HepG2 (cell line): Measurements from ENCODE around the gene CSF1R. TPM values are rescaled to one million over a fixed set of nuclear protein-coding genes. Genes with fewer than 3 reads are reported as not detected.

Experiments used
- ATAC-seq: fragments of 200-7000 bp; cut with Tn5 transposase; 3 replicates; pipeline ENCODE4 v1.9.1; 2020; ENCODE audit warnings: mild to moderate bottlenecking, moderate library complexity
- BruUV-seq: library from RNA; stranded (reverse); fragments of 400-500 nt; replicated peaks from 2 replicates; lab custom pipeline; 2021; lab: Mats Ljungman, UMichigan
- CTCF ChIA-PET: fragments of 300-600 bp; formaldehyde crosslinking; extraction: SDS; loops from one replicate; lab custom pipeline; 2021; ENCODE audit warnings: low total read pairs, inconsistent platforms, low intra/inter-chr PET ratio; lab: Yijun Ruan, JAX
- POLR2A ChIA-PET: fragments of 350-600 bp; sonication (Branson Sonifier 250); formaldehyde crosslinking; loops from one replicate; lab custom pipeline; 2020; ENCODE audit warnings: antibody characterized with exemption, inconsistent platforms; lab: Yijun Ruan, JAX
- DNase-seq: peaks from one replicate; pipeline ENCODE4 v3.0.0-alpha.2; 2015; ENCODE audit warnings: low spot score
- FAIRE-seq: peaks from 3 replicates; lab custom pipeline; 2011; peaks lifted over from hg19 to GRCh38; lab: Jason Lieb, UNC
- H2AFZ ChIP-seq: one replicate; pipeline ENCODE4 v1.6.1; 2011; ENCODE audit warnings: low read length, inconsistent platforms
- H3K27ac ChIP-seq: fragments of 300-600 bp; 3 replicates; pipeline ENCODE4 v1.8.0; 2011; ENCODE audit warnings: mixed run types, mild to moderate bottlenecking, mixed read lengths, low read length, inconsistent platforms; ENCODE audit not compliant: insufficient read depth; ENCODE audit errors: extremely low read length
- H3K27me3 ChIP-seq, 2 experiments: fragments of 200-600 bp in 1 of 2; 2 replicates in 1 of 2; 3 replicates in 1 of 2; pipeline versions ENCODE4 v1.6.0 to v1.8.0; 2011; ENCODE audit warnings: low read length in 2 of 2, mild to moderate bottlenecking in 2 of 2, moderate library complexity in 2 of 2, inconsistent platforms in 1 of 2; ENCODE audit not compliant: insufficient read depth in 2 of 2, control insufficient read depth in 1 of 2
- H3K36me3 ChIP-seq, 2 experiments: fragments of 200-600 bp in 1 of 2; replicated peaks in 1 of 2; 2 replicates in 1 of 2; 3 replicates in 1 of 2; pipeline versions ENCODE4 v1.5.1 to v1.8.0; 2011; ENCODE audit warnings: low read length in 2 of 2, inconsistent platforms in 1 of 2; ENCODE audit not compliant: insufficient read depth in 2 of 2, control insufficient read depth in 1 of 2
- H3K4me1 ChIP-seq: 2 replicates; pipeline ENCODE4 v1.5.1; 2012; ENCODE audit warnings: low read length, inconsistent platforms; ENCODE audit not compliant: insufficient read depth
- H3K4me2 ChIP-seq: 2 replicates; pipeline ENCODE4 v1.6.0; 2011; ENCODE audit warnings: low read depth, low read length, inconsistent platforms
- H3K4me3 ChIP-seq, 3 experiments: fragments of 200-600 bp in 1 of 3; sonication (generic), shearing (Covaris generic) in 1 of 3; replicated peaks in 1 of 3; 2 replicates each; pipeline ENCODE4 v1.5.1; 2011 to 2016; ENCODE audit warnings: low read length in 3 of 3, inconsistent platforms in 2 of 3, low read depth in 2 of 3, mild to moderate bottlenecking in 2 of 3, control low read depth in 1 of 3, mixed read lengths in 1 of 3; ENCODE audit not compliant: insufficient read depth in 1 of 3
- H3K79me2 ChIP-seq: one replicate; pipeline ENCODE4 v1.6.1; 2011; ENCODE audit warnings: low read length, inconsistent platforms; ENCODE audit not compliant: insufficient read depth
- H3K9ac ChIP-seq: 2 replicates; pipeline ENCODE4 v1.6.0; 2011; ENCODE audit warnings: mild to moderate bottlenecking, low read depth, low read length, inconsistent platforms; ENCODE audit not compliant: insufficient read depth
- H3K9me3 ChIP-seq: 2 replicates; pipeline ENCODE4 v1.5.1; 2012; ENCODE audit warnings: mild to moderate bottlenecking, low read length
- H4K20me1 ChIP-seq: 2 replicates; pipeline ENCODE4 v1.6.0; 2011; ENCODE audit warnings: inconsistent platforms, mild to moderate bottlenecking, low read length, moderate library complexity; ENCODE audit not compliant: insufficient read depth
- BCL6 ChIP-seq: IDR thresholded peaks from 2 replicates; pipeline ENCODE4 v1.6.1; 2016; ENCODE audit warnings: missing genetic modification reagents, missing compliant biosample characterization
- CBX2 ChIP-seq, 2 experiments: fragments of 200-600 bp in 1 of 2; sonication (generic); formaldehyde crosslinking in 1 of 2; IDR thresholded peaks; 2 replicates each; pipeline versions ENCODE4 v1.7.0 to v1.8.1; 2018 to 2022; ENCODE audit warnings: low read depth in 2 of 2, low read length in 1 of 2, mild to moderate bottlenecking in 1 of 2, missing genetic modification reagents in 1 of 2
- CBX5 ChIP-seq: sonication (generic); formaldehyde crosslinking; IDR thresholded peaks from 2 replicates; pipeline ENCODE4 v1.4.0; 2020; ENCODE audit warnings: missing genetic modification reagents, borderline replicate concordance
- CCDC6 ChIP-seq: sonication (generic); formaldehyde crosslinking; IDR thresholded peaks from 2 replicates; pipeline ENCODE4 v1.8.1; 2022; ENCODE audit warnings: mild to moderate bottlenecking, missing genetic modification reagents, moderate library complexity
- CEBPG ChIP-seq: IDR thresholded peaks from 2 replicates; pipeline ENCODE4 v1.6.1; 2016
- GATAD2A ChIP-seq: IDR thresholded peaks from 2 replicates; pipeline ENCODE4 v1.6.1; 2016
- NR1H2 ChIP-seq: sonication (generic); formaldehyde crosslinking; IDR thresholded peaks from 2 replicates; pipeline ENCODE4 v1.8.1; 2022; ENCODE audit warnings: low read depth, missing genetic modification reagents, borderline replicate concordance
- NR3C1 ChIP-seq: sonication (generic); formaldehyde crosslinking; IDR thresholded peaks from 2 replicates; pipeline ENCODE4 v1.4.0; 2020; ENCODE audit warnings: missing genetic modification reagents
- RBFOX2 ChIP-seq: fragments of 200-400 bp; formaldehyde crosslinking; IDR thresholded peaks from 2 replicates; pipeline ENCODE4 v1.6.1; 2017; ENCODE audit warnings: low read depth, mild to moderate bottlenecking, low read length
- SIX1 ChIP-seq: sonication (generic); formaldehyde crosslinking; IDR thresholded peaks from 2 replicates; pipeline ENCODE4 v1.4.0; 2020; ENCODE audit warnings: missing genetic modification reagents, borderline replicate concordance
- SNAI1 ChIP-seq: sonication (generic); formaldehyde crosslinking; IDR thresholded peaks from 2 replicates; pipeline ENCODE4 v1.5.0; 2020; ENCODE audit warnings: mild to moderate bottlenecking, missing genetic modification reagents, borderline replicate concordance
- SSRP1 ChIP-seq: IDR thresholded peaks from 2 replicates; pipeline ENCODE4 v1.6.1; 2016; ENCODE audit warnings: control low read depth
- THAP11 ChIP-seq: IDR thresholded peaks from 2 replicates; pipeline ENCODE4 v1.6.1; 2016; ENCODE audit warnings: missing biosample characterization, missing genetic modification reagents
- ZNF121 ChIP-seq: sonication (generic); formaldehyde crosslinking; IDR thresholded peaks from 2 replicates; pipeline ENCODE4 v1.5.0; 2020; ENCODE audit warnings: mild to moderate bottlenecking, missing genetic modification reagents
- ZNF274 ChIP-seq: sonication (generic); formaldehyde crosslinking; IDR thresholded peaks from 2 replicates; pipeline ENCODE4 v1.5.1; 2020; ENCODE audit warnings: mild to moderate bottlenecking, missing genetic modification reagents
- ZNF574 ChIP-seq: sonication (generic); formaldehyde crosslinking; IDR thresholded peaks from 2 replicates; pipeline ENCODE4 v1.4.0; 2020; ENCODE audit warnings: missing genetic modification reagents
- ZNF605 ChIP-seq: sonication (generic); formaldehyde crosslinking; IDR thresholded peaks from 2 replicates; pipeline ENCODE4 v1.8.0; 2022; ENCODE audit warnings: mild to moderate bottlenecking, missing genetic modification reagents
- WGBS: methylation state at CpG from one replicate; pipeline ENCODE4 v1.1.6; 2017; ENCODE audit warnings: low lambda C conversion rate; 5-methylcytosine and 5-hydroxymethylcytosine counted together
- in situ Hi-C: cut with HindIII; loops from 2 replicates; pipeline ENCODE4 v1.10.0; 2017; ENCODE audit warnings: low pct_unique_long_range_greater_than_20kb; ENCODE audit not compliant: extremely low pct_ligation_motif_present
- intact Hi-C: fragments of 100-400 bp; cut with micrococcal nuclease; formaldehyde crosslinking; loops from one replicate; pipeline ENCODE4 v1.10.0; 2022; ENCODE audit not compliant: unreplicated experiment
- polyA plus RNA-seq, 8 experiments: library from polyadenylated mRNA; depleted of rRNA in 3 of 8; stranded (reverse) in 7 of 8; unstranded in 1 of 8; fragments of >200 nt; fragmentation: Illumina TruSeq in 4 of 8; extraction: Trizol in 4 of 8; gene quantifications; 2 replicates each; pipeline versions ENCODE4 v1.2.1 to v1.2.3, GENCODE V29; 2011 to 2016; ENCODE audit warnings: low read depth in 4 of 8, missing spikeins in 1 of 8, mixed read lengths in 1 of 8; ENCODE audit not compliant: insufficient read depth in 1 of 8
- total RNA-seq, 5 experiments: library from RNA; depleted of rRNA; stranded (reverse); fragments of >200 nt; fragmentation: Illumina TruSeq; extraction: Trizol; gene quantifications; 2 replicates each; pipeline ENCODE4 v1.2.3, GENCODE V29; 2016; ENCODE audit warnings: low read depth in 1 of 5

The CSF1R gene
- total and polyA plus RNA-seq, 2 of the 13 experiments (the other 11 are each of a cell fraction or from before 2014, with no cell fraction given) = 0.01 TPM; not detected in 1

GRCh38 chr5:150077060-150077459 lies 9.3 kb downstream of the CSF1R start:
- Histone ChIP-seq H3K9ac (no peak overlapping the region), H3K4me2 (no peak overlapping the region), H2AFZ (no peak overlapping the region), H4K20me1 (no peaks in the 10 kb centered on the region), H3K27me3 (peaks cover 3 to 44% of the 10 kb centered on the region in 2 experiments; a peak in 4 of 5 replicates), H3K27ac (no peak overlapping the region), H3K4me3 (no peak overlapping the region), H3K4me1 (peaks cover 17% of the 10 kb centered on the region), H3K9me3 (no peaks in the 10 kb centered on the region), H3K79me2 (no peaks in the 10 kb centered on the region), H3K36me3 (no peaks in the 10 kb centered on the region)
- FAIRE-seq (no peak), DNase-seq (no peak), ATAC-seq (no peak)
- BruUV-seq = no TSS peak
- TF ChIP-seq SIX1 (CRISPR knock-in tag) = no peak
- no peak for TF ChIP-seq BCL6
- TF ChIP-seq SNAI1 (CRISPR knock-in tag) = no peak
- no peak for TF ChIP-seq ZNF121 (CRISPR knock-in tag)
- no peak for TF ChIP-seq NR1H2 (CRISPR knock-in tag)
- no peak for TF ChIP-seq GATAD2A
- TF ChIP-seq CCDC6 (CRISPR knock-in tag) = no peak
- TF ChIP-seq CEBPG (CRISPR knock-in tag) = no peak
- no peak for TF ChIP-seq RBFOX2
- TF ChIP-seq ZNF574 (CRISPR knock-in tag) = no peak
- TF ChIP-seq CBX2 (IDR thresholded peaks at IDR 0.05; ENCODE audit: low read depth, low read length) = no peak
- TF ChIP-seq CBX2 (CRISPR knock-in tag; IDR thresholded peaks at IDR 0.05; ENCODE audit: low read depth) = no peak
- TF ChIP-seq SSRP1 (CRISPR knock-in tag) = no peak
- TF ChIP-seq CBX5 (CRISPR knock-in tag) = no peak
- no peak for TF ChIP-seq ZNF274 (CRISPR knock-in tag)
- no peak for TF ChIP-seq THAP11 (CRISPR knock-in tag)
- TF ChIP-seq NR3C1 (CRISPR knock-in tag) = no peak
- TF ChIP-seq ZNF605 = no peak
- ChIA-PET POLR2A (no interaction called here), CTCF (no interaction called here)
- intact Hi-C loops (no loop called here), in situ Hi-C loops (no loop called here)
- 49% methylated on average over 8 of the region's 8 CpGs for WGBS
